GF-D8 (cell line): Measurements from ENCODE around the gene RNF150.

Source experiments
- DNase-seq: peaks from one replicate; lab custom pipeline; 2025; lab: John Stamatoyannopoulos, UW

The RNF150 gene

GRCh38 chr4:140865253-140866217 lies 267.7 kb downstream of the RNF150 start:
- no peak for DNase-seq

- no peak for DNase-seq
These were observed 270.1 kb downstream of the RNF150 start for GRCh38 chr4:140863197-140863596.

GRCh38 chr4:140862177-140862442 lies 271.2 kb downstream of the RNF150 start:
- DNase-seq: no peak

GRCh38 chr4:140861359-140862176 lies 271.7 kb downstream of the RNF150 start:
- no peak for DNase-seq

GRCh38 chr4:140858897-140859296 lies 274.4 kb downstream of the RNF150 start:
- no peak for DNase-seq

GRCh38 chr4:140857111-140857510 lies 276.2 kb downstream of the RNF150 start:
- DNase-seq: no peak

- no peak for DNase-seq
These were observed 276.6 kb downstream of the RNF150 start for GRCh38 chr4:140856621-140857062.

GRCh38 chr4:140854168-140854567 lies 279.1 kb downstream of the RNF150 start:
- DNase-seq: no peak

- DNase-seq: no peak
These were observed 281.5 kb downstream of the RNF150 start for GRCh38 chr4:140851804-140852203.

GRCh38 chr4:140851032-140851636 lies 282.1 kb downstream of the RNF150 start:
- DNase-seq: no peak

GRCh38 chr4:140849526-140849925 lies 283.7 kb downstream of the RNF150 start:
- DNase-seq: no peak

- DNase-seq: no peak
These were observed 286.5 kb downstream of the RNF150 start for GRCh38 chr4:140846736-140847135.

- DNase-seq: no peak
These were observed 289.2 kb downstream of the RNF150 start for GRCh38 chr4:140844061-140844460.

- DNase-seq: no peak
These were observed 292.1 kb downstream of the RNF150 start for GRCh38 chr4:140841186-140841585.

- no peak for DNase-seq
These were observed 293.1 kb downstream of the RNF150 start for GRCh38 chr4:140839888-140840790.

- DNase-seq: no peak
These were observed 293.9 kb downstream of the RNF150 start for GRCh38 chr4:140839406-140839805.

GRCh38 chr4:140837736-140838135 lies 295.5 kb downstream of the RNF150 start:
- no peak for DNase-seq

GRCh38 chr4:140834839-140835495 lies 298.3 kb downstream of the RNF150 start:
- no peak for DNase-seq

- no peak for DNase-seq
These were observed 300.0 kb downstream of the RNF150 start for GRCh38 chr4:140833280-140833679.

GRCh38 chr4:140829825-140830224 lies 303.4 kb downstream of the RNF150 start:
- DNase-seq: no peak

- DNase-seq: no peak
These were observed 306.6 kb downstream of the RNF150 start for GRCh38 chr4:140826701-140827027.
